ENCODE data around the gene PSMA6.
"Not testable (repeated sequence)": the region's sequence is repeated elsewhere in the genome, so short reads cannot be mapped to it uniquely, and the experiment has no call there.

Gene PSMA6

GRCh38 chr14:35341454-35341750 lies 49.2 kb downstream of the PSMA6 start:
- no peak overlapping the region for H3K27ac Mint-ChIP-seq
- H3K27me3 Mint-ChIP-seq: no peaks in the 10 kb centered on the region
- H3K4me1 Mint-ChIP-seq (ENCODE audit: low read depth): peaks cover 29% of the 10 kb centered on the region
- H3K4me3 Mint-ChIP-seq: no peak overlapping the region
- no peaks in the 10 kb centered on the region for H3K36me3 Mint-ChIP-seq
- H3K9me3 Mint-ChIP-seq (ENCODE audit: low read depth): no peaks in the 10 kb centered on the region

GRCh38 chr14:35341751-35342488 lies 49.7 kb downstream of the PSMA6 start:
- no peaks in the 10 kb centered on the region for H3K9me3 Mint-ChIP-seq (ENCODE audit: low read depth)
- H3K4me3 Mint-ChIP-seq: no peak overlapping the region
- no peaks in the 10 kb centered on the region for H3K27me3 Mint-ChIP-seq
- H3K27ac Mint-ChIP-seq: no peak overlapping the region
- H3K36me3 Mint-ChIP-seq: no peaks in the 10 kb centered on the region
- peaks cover 30% of the 10 kb centered on the region for H3K4me1 Mint-ChIP-seq (ENCODE audit: low read depth)

- Mint-ChIP-seq H3K36me3 (no peaks in the 10 kb centered on the region), H3K27ac (no peak overlapping the region), H3K4me3 (no peak overlapping the region)
These were observed 50.4 kb downstream of the PSMA6 start for GRCh38 chr14:35342489-35343010.

DNA sequence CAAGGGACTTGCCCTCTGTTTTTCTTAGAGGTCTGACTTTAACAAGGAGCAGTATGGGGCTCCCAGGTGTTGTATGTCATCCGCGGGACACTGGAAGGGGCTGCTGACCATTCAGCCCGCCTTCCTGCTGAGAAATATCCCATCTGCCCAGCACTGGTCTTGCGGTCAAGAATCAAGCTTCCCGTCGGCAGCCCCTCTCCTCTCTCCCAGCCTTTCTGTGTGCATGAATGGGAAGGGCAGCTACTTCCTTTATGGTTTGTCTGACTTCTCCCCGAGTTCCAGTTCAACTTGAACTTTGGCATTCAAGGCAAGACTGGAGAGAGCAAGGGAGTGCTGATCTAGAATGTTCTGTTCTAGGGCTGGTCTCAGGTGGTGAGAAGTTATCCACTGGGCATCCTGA lies 51.5 kb downstream of the PSMA6 start:
- no peaks in the 10 kb centered on the region for H3K9me3 Mint-ChIP-seq (ENCODE audit: low read depth)
- H3K4me3 Mint-ChIP-seq: no peak overlapping the region
- H3K27ac Mint-ChIP-seq: no peak overlapping the region
- H3K27me3 Mint-ChIP-seq: no peaks in the 10 kb centered on the region
- no peaks in the 10 kb centered on the region for H3K36me3 Mint-ChIP-seq
- peaks cover 41% of the 10 kb centered on the region for H3K4me1 Mint-ChIP-seq (ENCODE audit: low read depth)

More at GRCh38 chr14:35342489-35343010, 50.4 kb downstream of the PSMA6 start:
- H3K4me1 Mint-ChIP-seq (ENCODE audit: low read depth): peaks cover 35% of the 10 kb centered on the region
- H3K9me3 Mint-ChIP-seq (ENCODE audit: low read depth): no peaks in the 10 kb centered on the region
- H3K27me3 Mint-ChIP-seq: no peaks in the 10 kb centered on the region

GRCh38 chr14:35344107-35344807 lies 52.1 kb downstream of the PSMA6 start:
- Mint-ChIP-seq H3K27ac (no peak overlapping the region), H3K9me3 (ENCODE audit: low read depth) (no peaks in the 10 kb centered on the region), H3K4me1 (ENCODE audit: low read depth) (peaks cover 41% of the 10 kb centered on the region), H3K36me3 (no peaks in the 10 kb centered on the region), H3K27me3 (no peaks in the 10 kb centered on the region), H3K4me3 (no peak overlapping the region)

- Mint-ChIP-seq H3K27me3 (no peaks in the 10 kb centered on the region), H3K4me3 (no peak overlapping the region), H3K36me3 (no peaks in the 10 kb centered on the region), H3K4me1 (ENCODE audit: low read depth) (peaks cover 32% of the 10 kb centered on the region), H3K27ac (no peak overlapping the region), H3K9me3 (ENCODE audit: low read depth) (no peaks in the 10 kb centered on the region)
These were observed 54.6 kb downstream of the PSMA6 start for GRCh38 chr14:35346738-35347322.

DNA sequence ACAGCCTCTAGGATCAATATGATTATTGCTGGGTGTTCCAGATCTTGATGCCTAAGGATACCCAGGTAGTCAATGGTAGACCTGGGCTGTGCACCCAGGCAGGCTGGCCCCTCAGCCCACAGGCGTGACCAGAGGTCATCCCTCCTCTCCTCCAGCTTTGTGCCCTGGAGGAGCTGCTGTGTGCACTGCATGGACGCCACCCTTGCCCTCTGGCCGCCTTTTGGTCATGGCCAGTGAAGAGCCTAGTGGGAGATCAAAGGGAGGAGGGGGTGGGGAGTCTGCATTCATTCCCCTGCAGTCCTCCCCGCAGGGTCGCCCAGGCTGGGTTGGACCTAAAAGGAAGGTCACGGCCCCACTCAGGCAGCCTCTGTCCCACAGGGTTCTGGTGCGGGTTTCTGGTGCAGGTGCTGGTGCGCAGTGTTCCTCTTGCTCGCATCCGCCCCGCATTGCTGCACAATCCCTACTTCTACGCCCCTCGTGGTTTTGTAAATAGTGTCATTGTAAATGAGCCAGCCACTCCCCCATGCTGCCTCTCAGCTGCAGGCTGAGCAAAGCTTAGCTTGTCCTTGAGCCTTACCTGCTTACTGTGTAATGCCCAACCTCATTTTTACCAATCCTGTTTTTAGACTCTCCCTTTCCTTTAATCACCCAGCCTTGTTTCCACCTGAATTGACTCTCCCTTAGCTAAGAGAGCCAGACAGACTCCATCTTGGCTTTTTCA lies 55.3 kb downstream of the PSMA6 start:
- no peaks in the 10 kb centered on the region for H3K9me3 Mint-ChIP-seq (ENCODE audit: low read depth)

DNA sequence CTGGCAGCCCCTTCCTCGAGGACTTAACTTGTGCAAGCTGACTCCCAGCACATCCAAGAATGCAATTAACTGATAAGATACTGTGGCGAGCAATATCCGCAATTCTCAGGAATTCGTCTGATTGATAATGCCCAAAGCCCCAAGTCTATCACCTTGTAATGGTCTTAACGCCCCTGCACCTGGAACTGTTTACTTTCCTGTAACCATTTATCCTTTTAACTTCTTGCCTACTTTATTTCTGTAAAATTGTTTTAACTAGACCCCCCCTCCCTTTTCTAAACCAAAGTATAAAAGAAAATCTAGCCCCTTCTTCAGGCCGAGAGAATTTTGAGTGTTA lies 55.8 kb downstream of the PSMA6 start:
- H3K4me3 Mint-ChIP-seq; H3K9me3 Mint-ChIP-seq (ENCODE audit: low read depth); H3K27me3 Mint-ChIP-seq; H3K27ac Mint-ChIP-seq; H3K36me3 Mint-ChIP-seq: not testable (repeated sequence)
- H3K4me1 Mint-ChIP-seq (ENCODE audit: low read depth): peaks cover 33% of the 10 kb centered on the region

More for the DNA sequence above, 55.3 kb downstream of the PSMA6 start:
- Mint-ChIP-seq H3K27me3 (no peaks in the 10 kb centered on the region), H3K27ac (no peak overlapping the region), H3K4me1 (ENCODE audit: low read depth) (peaks cover 33% of the 10 kb centered on the region), H3K36me3 (no peaks in the 10 kb centered on the region), H3K4me3 (no peak overlapping the region)

DNA sequence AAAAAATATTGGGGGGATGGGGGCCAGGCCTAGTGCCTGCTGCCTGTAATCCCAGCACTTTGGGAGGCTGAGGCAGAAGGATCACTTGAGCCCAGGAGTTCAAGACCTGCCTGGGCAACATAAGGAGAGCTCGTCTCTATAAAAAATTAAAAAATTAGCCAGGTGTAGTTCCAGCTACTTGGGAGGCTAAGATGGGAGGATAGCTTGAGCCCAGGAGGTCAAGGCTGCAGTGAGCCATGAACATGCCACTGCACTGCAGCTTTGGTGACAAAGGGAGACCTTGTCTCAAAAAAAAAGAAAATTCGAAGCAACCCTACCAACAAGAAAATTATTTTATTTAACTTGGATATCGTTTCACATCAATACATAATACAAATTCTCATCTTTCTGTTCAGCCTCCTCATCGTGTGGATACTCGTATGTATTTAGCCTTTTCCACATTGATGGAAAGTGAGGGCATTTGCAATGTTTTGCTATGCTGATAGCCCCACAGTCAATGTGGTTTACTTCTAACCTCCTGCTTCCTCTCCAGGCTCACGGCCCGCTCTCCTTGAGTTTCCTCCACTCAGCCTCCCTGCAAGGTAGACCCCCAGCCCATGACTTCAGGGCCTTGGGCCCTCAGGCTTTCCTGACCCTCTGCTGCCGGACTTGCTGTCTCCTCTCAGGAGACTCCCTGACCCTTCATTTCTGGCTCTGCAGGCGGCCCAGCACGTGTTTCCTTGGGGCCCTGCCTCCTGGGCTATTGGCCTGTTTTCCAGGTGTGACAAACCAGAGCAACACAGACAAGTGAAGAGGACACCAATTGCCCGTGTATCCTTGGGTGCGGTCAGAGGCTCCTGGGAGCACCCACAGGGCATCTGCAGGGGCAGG lies 57.5 kb downstream of the PSMA6 start:
- H3K9me3 Mint-ChIP-seq (ENCODE audit: low read depth): no peaks in the 10 kb centered on the region
- no peaks in the 10 kb centered on the region for H3K27me3 Mint-ChIP-seq
- H3K4me3 Mint-ChIP-seq: no peak overlapping the region
- no peaks in the 10 kb centered on the region for H3K36me3 Mint-ChIP-seq
- H3K27ac Mint-ChIP-seq: peak overlapping the region; percentile 41
- peaks cover 33% of the 10 kb centered on the region for H3K4me1 Mint-ChIP-seq (ENCODE audit: low read depth)

- Mint-ChIP-seq H3K27ac (no peak overlapping the region), H3K4me3 (no peak overlapping the region), H3K27me3 (no peaks in the 10 kb centered on the region), H3K4me1 (ENCODE audit: low read depth) (peaks cover 40% of the 10 kb centered on the region), H3K9me3 (ENCODE audit: low read depth) (no peaks in the 10 kb centered on the region), H3K36me3 (no peaks in the 10 kb centered on the region)
These were observed 59.3 kb downstream of the PSMA6 start for GRCh38 chr14:35351497-35351896.

DNA sequence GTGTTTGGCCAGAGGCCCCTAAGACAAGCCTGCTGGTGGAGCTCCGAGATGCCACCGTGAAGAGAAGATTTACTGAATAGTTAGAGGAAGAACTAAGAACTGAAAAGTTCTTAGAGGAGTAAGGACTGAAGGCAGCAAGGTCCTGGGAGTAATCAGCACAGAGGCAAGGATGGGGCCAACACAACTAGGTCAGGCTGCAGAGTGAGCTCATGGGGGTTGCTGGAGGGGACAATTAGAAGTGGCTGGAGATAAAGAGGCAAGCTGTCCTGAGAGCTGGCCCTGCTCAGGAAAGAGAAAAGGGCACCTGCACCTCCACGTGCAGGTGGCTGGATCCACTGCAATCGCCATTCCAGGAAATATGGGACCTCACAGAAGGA lies 59.7 kb downstream of the PSMA6 start:
- Mint-ChIP-seq H3K27ac (peak overlapping the region; percentile 77), H3K9me3 (ENCODE audit: low read depth) (no peaks in the 10 kb centered on the region), H3K27me3 (no peaks in the 10 kb centered on the region), H3K36me3 (no peaks in the 10 kb centered on the region), H3K4me1 (ENCODE audit: low read depth) (peaks cover 43% of the 10 kb centered on the region), H3K4me3 (no peak overlapping the region)

DNA sequence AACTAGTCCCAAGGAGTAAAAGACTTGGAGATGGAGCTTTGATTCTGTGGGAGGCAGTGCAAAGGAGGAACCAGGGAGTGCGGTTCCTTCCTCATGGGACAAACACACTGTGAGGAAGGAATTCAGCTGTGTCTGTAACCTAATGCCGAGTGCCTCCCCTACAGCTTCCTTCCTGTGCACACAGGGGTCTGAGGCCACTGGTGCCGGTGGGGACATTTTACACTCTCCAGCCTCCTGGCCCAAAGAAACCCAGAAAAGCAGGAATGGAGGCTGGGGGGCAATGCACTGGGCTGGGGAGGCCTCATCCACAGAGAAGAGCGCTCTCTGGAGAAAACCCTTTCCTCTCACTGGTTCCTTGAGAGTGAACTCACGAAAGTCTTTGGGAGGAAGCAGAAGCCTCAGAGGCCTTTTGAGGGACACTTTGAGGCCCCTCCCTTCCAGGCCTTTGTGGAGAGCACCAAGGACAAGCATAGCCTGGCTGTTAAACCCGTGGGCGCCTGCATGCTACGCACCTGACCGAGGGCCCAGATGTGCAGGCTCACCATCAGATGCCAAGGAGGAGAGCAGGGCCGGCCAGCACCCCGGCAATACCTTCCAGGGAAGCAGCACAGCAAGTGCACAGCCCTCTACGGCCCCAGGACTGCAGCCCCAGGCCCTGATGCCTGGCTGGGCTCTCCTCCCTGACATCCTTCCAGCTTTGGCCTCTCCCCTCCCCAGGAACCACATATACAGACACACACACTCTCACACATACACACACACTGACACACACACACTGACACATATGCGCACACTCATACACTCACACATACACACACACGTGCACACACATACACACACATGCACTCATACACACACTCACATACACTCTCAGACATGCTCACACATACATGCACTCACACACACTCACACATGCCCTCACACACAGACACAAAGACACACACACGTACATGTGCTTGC lies 60.4 kb downstream of the PSMA6 start:
- peak overlapping the region; percentile 0 for H3K27ac Mint-ChIP-seq

GRCh38 chr14:35353409-35354172 lies 61.4 kb downstream of the PSMA6 start:
- Mint-ChIP-seq H3K4me1 (ENCODE audit: low read depth) (peaks cover 34% of the 10 kb centered on the region), H3K27me3 (no peaks in the 10 kb centered on the region), H3K27ac (peak overlapping the region; percentile 0), H3K9me3 (ENCODE audit: low read depth) (no peaks in the 10 kb centered on the region), H3K36me3 (no peaks in the 10 kb centered on the region), H3K4me3 (no peak overlapping the region)

More for the DNA sequence above, 60.4 kb downstream of the PSMA6 start:
- Mint-ChIP-seq H3K4me3 (no peak overlapping the region), H3K4me1 (ENCODE audit: low read depth) (peaks cover 40% of the 10 kb centered on the region), H3K27me3 (no peaks in the 10 kb centered on the region), H3K9me3 (ENCODE audit: low read depth) (no peaks in the 10 kb centered on the region), H3K36me3 (no peaks in the 10 kb centered on the region)

Data from activated naive CD8-positive, alpha-beta T cell (primary cell).